NOMO-1 treated with DMSO at 0.1 percent for 48 hours (cell line): ENCODE data around the gene NFATC2IP.
"Not testable (repeated sequence)": the region's sequence is repeated elsewhere in the genome, so short reads cannot be mapped to it uniquely, and the experiment has no call there.

Experiments used
- DNase-seq: peaks from one replicate; lab custom pipeline; 2025; ENCODE audit not compliant: unreplicated experiment; lab: John Stamatoyannopoulos, UW

NFATC2IP gene

GRCh38 chr16:28990375-28991040 lies 39.8 kb downstream of the NFATC2IP start:
- DNase-seq, result no peak

GRCh38 chr16:28991687-28992086 lies 41.0 kb downstream of the NFATC2IP start:
- no peak for DNase-seq

- DNase-seq, result no peak
Observed at GRCh38 chr16:28992496-28992895, 41.8 kb downstream of the NFATC2IP start.

- DNase-seq, result no peak
Observed at GRCh38 chr16:28998837-28999236, 48.1 kb downstream of the NFATC2IP start.

GRCh38 chr16:28999577-28999976 lies 48.8 kb downstream of the NFATC2IP start:
- DNase-seq, result no peak

GRCh38 chr16:29000019-29000418 lies 49.3 kb downstream of the NFATC2IP start:
- DNase-seq, result no peak

GRCh38 chr16:29004496-29005139 lies 53.9 kb downstream of the NFATC2IP start:
- not testable (repeated sequence) for DNase-seq

GRCh38 chr16:29007730-29008593 lies 57.2 kb downstream of the NFATC2IP start:
- DNase-seq, result peak; percentile 16

- no peak for DNase-seq
Observed at GRCh38 chr16:29009050-29009837, 58.5 kb downstream of the NFATC2IP start.

- DNase-seq, result no peak
Observed at GRCh38 chr16:29009838-29010166, 59.1 kb downstream of the NFATC2IP start.

GRCh38 chr16:29011112-29011511 lies 60.4 kb downstream of the NFATC2IP start:
- no peak for DNase-seq

GRCh38 chr16:29011851-29012250 lies 61.1 kb downstream of the NFATC2IP start:
- no peak for DNase-seq

- peak; percentile 11 for DNase-seq
Observed at GRCh38 chr16:29012913-29013553, 62.3 kb downstream of the NFATC2IP start.

GRCh38 chr16:29014561-29015069 lies 63.9 kb downstream of the NFATC2IP start:
- no peak for DNase-seq
